HG03432 (cell line): ENCODE results near the gene FNBP1L.
"Not testable (repeated sequence)": the region's sequence is repeated elsewhere in the genome, so short reads cannot be mapped to it uniquely, and the experiment has no call there.

Experiments
- ATAC-seq: cut with Tn5 transposase; IDR thresholded peaks from one replicate; pipeline ENCODE4 v1.9.1; 2021; ENCODE audit warnings: mild to moderate bottlenecking, moderate library complexity; ENCODE audit not compliant: unreplicated experiment

Gene FNBP1L

DNA sequence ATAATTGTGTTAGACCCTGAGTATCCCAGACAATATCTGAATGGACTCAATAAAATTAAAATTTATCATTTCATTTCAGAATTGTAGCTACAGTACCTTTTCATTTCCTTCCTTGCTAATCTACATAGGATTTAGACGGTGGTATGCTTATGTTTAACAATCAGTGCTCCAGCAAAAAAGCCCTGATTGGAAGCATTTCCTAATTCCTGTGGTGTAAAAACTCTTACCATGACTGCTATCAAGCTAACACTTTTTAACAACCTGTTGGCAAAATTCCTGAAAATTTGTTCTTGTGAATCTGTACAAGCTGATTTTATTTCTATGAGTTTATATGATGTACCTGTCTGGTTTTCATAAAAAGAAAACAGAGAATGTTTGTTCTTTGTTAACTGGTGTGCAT, 5.2 kb upstream of the FNBP1L start:
- no peak for ATAC-seq

DNA sequence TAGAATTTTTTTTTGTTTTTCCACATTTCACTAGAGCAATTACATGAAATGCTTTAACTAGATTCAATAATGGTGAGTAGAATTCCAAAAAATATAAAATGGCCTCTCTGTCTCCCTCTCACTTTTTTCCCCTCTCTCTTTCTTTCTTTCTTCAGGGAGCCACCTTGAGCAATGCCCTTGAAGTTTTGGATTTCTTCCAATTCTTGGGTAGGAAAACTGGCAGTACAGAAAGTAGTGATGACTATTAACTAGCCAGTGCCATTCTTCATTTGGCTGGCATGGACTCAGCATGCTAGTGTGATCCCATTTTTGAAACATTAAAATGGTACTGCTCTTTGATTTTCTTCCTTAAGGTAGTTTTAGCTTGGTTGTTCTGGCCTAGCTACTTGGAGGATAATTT, 4.5 kb upstream of the FNBP1L start:
- ATAC-seq: no peak

DNA sequence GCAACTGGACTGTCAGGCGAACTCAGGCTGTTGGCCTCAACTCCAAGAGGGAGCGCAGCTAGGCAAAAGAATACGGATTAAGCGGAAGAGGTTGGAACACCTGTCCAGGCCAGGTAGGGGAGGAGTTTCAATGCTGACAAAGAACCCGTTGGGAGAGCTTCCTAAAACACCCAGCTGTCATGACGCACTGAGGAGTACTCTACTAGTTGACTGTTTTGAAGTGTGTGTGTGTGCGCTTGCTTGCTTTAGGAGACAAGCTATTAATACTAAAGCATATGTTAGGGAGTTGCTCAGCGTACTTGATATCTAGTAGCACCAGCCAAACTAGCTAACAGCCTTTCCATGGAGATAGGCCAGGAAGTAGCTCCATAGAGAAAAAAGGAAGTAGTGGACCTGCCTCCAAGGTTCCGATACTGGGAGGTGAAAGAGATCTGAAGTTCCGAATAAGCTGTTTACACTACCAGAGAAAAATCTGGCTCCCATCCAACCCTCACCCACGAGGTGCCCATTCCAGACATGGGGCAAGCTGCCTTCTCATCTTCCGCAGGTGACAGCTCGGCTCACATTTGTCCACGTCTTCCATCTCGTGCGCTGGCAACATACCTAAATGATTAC, 974 bp upstream of the FNBP1L start:
- ATAC-seq: no peak

GRCh38 chr1:93448292-93448982, 519 bp downstream of the FNBP1L start:
- peak; percentile 43 for ATAC-seq

DNA sequence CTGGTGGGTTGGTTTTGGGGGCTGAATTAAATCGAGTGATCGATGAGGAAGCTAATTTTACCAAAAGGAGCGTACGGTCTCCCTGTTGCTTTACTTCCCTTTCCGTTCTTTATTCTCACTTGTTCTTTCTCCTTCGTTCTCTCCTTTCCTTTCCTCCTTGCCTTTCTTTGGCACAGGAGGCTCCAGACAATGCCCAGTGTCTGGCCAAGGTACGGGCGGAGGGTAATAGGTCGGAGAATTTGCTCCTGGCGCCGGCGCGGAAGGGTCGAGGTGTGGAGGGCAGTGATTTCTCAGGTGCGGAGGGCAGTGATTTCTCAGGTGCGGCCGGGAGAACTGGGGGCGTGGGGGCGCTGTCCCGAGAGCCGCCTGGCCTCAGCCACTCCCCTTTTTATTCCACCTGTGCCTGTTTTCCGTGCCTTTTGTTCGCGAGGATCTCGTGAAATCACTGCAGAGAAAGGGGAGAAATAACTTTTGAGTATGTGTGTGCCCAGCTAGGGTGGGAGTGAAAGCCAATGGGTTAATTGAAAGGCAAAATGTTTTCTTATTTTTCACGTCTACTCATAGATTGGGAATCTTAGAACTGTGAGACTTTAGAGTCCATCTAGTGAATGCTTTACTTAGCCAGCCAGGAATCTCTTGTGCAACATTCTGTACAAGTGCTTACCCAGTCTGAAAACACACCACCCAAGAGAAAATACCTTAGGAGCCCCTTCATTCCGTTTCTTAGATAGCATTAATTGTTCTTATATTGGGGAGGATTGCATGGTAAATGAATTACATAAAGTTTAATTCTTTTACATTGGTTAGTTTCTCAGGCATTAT, 1.3 kb downstream of the FNBP1L start:
- no peak for ATAC-seq

- no peak for ATAC-seq
These were observed 2.4 kb downstream of the FNBP1L start for GRCh38 chr1:93450321-93450720.

DNA sequence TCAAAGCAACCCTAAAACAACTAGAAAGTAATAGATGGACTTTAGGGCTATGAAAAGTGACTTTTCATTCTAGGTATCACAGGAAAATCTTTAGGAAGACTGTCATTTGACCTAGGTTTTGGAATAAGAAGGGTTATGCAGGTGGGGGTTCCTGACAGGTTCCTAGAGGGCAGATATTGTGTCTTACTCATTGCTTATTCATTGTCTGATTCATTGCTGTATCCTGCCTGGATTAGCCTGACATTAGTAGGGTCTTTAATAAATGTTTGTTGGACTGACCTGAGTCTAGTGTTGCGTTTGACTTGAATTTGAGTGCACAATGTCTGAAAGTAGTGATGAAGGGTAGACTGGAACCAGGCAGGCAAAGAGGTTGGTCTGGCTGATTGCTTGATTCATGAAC, 6.0 kb downstream of the FNBP1L start:
- ATAC-seq: no peak

- no peak for ATAC-seq
These were observed 11.2 kb downstream of the FNBP1L start for GRCh38 chr1:93459126-93459525.

- no peak for ATAC-seq
These were observed 13.3 kb downstream of the FNBP1L start for GRCh38 chr1:93461236-93461635.

DNA sequence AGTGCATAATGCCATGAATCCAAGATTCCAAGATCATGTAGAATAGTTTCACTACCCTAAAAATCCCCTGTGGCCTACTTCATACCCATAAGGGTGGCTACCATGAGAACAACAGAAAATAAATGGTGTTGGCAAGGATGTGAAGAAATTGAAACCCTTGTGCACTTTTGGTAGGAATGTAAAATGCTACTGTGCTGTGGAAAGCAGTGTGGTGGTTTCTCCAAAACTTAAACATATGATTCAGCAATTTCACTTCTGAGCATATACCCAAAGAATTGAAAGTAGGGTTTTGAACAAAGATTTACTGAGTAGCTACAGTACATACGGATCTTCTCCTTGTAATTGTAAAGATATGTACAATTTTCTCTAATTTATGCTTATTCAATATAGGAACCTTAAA, 16.0 kb downstream of the FNBP1L start:
- ATAC-seq: no peak

GRCh38 chr1:93465371-93466082, 17.6 kb downstream of the FNBP1L start:
- ATAC-seq: not testable (repeated sequence)

DNA sequence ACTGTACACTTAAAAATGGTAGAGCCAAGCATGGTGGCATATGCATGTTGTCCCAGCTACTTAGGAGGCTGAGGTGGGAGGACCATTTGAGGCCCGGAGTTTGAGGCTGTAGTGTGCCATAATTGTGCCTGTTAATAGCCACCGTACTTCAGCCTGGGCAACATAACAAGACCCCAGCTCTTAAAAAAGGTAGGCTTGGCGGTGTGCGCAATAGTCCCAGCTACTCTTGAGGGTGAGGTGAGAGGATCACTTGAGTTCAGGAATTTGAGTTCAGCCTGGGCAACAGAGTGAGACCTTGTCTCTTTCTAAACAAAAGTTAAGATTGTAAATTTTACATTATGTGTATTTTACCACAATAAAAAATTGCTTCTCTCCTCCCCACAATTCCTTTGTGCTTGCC, 19.7 kb downstream of the FNBP1L start:
- no peak for ATAC-seq

GRCh38 chr1:93468662-93469061, 20.7 kb downstream of the FNBP1L start:
- no peak for ATAC-seq

GRCh38 chr1:93469223-93469622, 21.3 kb downstream of the FNBP1L start:
- ATAC-seq: not testable (repeated sequence)

DNA sequence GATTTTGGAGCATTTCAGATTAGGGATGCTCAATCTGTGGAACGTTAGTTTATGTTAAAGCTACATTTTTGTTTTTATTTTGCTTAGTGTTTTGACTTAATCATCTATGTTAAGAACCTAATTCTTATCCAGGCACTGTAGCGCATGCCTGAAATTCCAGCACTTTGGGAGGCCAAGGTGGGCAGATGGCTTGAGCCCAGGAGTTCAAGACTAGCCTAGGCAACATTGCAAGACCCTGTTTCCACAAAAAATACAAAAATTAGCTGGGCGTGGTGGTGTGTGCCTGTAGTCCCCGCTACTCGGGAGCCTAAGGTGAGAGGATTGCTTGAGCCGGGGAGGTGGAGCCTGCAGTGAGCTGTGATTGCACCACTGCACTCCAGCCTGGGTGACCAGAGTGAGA, 23.4 kb downstream of the FNBP1L start:
- no peak for ATAC-seq

DNA sequence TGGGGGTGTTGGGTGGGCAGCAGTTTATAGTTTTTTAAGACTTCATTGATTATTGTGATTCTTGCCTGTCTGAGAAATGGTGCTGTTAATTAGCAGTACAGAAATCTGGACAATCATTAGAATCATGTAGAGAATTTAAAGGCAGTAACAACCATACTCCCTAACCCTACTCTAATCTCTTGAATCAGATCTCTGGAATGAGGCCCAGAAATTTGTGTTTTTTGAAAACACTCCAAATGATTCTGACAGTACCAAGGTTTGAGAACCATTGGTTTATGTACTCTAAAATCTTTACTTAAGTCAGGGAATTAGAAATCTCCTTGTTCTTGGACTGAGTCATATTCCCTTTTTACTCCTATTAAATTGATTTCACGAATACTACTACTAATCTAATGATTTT, 24.0 kb downstream of the FNBP1L start:
- ATAC-seq: no peak

GRCh38 chr1:93474321-93474720, 26.4 kb downstream of the FNBP1L start:
- no peak for ATAC-seq

DNA sequence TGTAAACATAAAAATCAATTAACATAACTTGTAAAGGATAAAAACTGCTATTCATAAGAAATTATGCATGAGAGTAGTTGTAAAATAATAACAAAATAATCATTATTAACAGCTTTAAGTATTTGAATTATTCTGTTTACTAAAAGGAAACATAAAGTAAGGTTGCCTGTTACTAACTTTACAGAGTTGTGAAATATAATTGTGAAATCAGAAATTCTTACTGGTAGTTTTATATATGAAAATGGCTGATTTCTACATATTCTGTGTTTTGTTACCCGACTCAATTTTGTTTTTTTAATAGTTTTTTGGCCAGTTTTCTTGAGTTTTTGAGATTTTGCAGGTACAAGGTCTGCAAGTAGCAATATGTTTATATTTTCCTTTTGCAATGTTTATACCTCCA, 27.8 kb downstream of the FNBP1L start:
- ATAC-seq: no peak

DNA sequence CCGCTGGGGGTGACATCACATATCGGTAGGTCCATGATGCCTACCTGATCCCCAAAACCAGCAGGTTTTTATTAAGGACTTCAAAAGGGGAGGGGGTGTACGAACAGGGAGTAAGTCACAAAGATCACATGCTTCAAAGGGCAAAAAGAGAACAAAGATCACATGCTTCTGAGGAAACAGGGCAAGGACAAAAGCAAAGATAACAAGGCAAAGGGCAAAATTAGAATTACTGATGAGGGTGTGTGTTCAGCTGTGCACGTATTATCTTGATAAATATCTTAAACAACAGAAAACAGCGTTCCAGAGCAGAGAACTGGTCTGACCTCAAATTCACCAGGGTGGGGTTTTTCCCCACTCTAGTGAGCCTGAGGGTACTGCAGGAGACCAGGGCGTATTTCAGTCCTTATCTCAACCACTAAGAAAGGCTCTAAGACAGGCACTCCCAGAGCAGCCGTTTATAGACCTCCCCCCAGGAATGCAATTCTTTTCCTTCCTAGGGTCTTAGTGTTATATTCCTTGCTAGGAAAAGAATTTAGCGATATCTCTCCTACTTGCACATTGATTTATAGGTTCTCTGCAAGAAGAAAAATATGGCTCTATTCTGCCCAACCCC, 31.3 kb downstream of the FNBP1L start:
- ATAC-seq: not testable (repeated sequence)

DNA sequence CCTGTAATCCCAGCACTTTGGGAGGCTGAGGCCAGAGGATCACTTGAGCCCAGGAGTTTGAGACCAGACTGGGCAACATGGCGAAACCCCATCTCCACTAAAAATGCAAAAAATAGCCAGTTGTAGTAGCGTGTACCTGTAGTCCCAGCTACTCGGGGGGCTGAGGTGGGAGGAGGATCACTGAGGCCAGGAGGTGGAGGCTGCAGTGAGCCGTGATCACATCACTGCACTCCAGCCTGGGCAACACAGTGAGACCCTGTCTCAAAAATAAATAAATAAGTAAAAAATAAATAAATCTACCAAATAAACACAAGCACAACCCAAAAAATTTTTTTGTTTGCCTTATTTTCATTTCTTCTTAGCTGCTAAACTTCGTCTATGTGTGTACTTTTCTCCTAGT, 34.0 kb downstream of the FNBP1L start:
- not testable (repeated sequence) for ATAC-seq

- no peak for ATAC-seq
These were observed 35.3 kb downstream of the FNBP1L start for GRCh38 chr1:93483200-93483599.
